HG02763 (cell line): ENCODE data around the gene CCNO.
A peak's percentile ranks its signal among the peaks of the same experiment; 100 is the strongest.

Experiments used
- ATAC-seq: cut with Tn5 transposase; IDR thresholded peaks from one replicate; pipeline ENCODE4 v1.9.1; 2021; ENCODE audit warnings: mild to moderate bottlenecking, moderate library complexity; ENCODE audit not compliant: unreplicated experiment

The CCNO gene

GRCh38 chr5:55232985-55233928, at the start of gene CCNO:
Gene CCNO, minus strand, starts transcription at chr5:55233608. Its CDS starts 85 bp downstream, at chr5:55233523.
- peak; percentile 48 for ATAC-seq

DNA sequence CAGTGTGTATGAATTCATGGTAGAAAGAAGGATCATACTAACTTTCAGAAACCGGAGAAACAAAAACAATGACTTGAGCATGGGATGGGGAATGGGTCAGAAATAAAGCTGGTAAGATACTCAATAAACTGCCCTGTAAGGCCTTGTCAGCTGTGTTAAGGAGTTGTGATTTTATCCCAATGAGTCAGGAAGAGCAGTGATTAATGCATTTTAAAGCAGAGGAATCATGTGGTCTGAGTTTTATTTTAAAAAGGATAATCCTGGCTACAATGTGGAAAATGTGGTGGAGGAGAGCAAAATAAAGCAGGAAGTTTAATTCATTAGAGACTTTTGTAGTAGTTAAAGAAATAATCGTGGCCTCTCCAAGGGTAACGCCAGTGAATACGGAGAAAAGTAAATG, 45.4 kb upstream of the CCNO start:
- no peak for ATAC-seq

DNA sequence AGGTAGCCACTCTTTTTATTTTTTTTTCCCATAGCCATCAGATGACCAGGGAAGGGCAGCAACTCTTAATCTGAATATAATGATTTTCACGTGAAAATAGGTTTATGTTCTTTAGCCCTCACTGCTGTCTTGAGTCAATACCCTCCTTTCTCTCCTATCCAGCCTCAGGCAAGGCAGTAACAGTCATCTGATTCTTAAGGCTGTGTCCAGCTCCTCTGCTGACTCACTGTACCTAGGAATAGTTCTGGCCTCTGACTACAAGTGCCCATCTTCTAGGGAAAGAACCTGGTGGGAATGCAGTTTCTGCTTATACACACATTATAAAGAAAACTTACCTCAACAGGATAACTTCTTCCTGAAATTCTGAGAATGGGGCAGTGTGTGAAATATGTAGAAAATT, 43.4 kb upstream of the CCNO start:
- no peak for ATAC-seq

- ATAC-seq, result no peak
Measured at GRCh38 chr5:55258339-55258738, 24.9 kb upstream of the CCNO start.

DNA sequence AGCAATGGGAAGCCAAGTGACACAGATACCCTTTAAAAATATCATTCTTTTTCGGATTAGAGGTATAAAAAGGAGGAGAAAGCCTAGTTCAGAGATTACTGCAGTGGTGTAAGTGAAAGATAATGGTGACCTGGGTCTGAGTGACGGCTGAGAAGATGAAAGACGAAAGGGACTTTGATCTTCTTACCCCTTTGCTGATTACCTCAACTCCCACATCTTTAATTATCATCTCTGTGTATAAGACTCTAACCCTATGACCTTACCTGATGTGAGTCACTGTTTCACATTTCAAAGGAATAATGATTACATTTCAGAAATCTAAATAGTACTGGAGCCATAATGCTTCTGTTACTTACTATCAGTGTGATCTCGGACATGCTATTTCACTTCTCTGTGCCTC, 21.4 kb upstream of the CCNO start:
- no peak for ATAC-seq

DNA sequence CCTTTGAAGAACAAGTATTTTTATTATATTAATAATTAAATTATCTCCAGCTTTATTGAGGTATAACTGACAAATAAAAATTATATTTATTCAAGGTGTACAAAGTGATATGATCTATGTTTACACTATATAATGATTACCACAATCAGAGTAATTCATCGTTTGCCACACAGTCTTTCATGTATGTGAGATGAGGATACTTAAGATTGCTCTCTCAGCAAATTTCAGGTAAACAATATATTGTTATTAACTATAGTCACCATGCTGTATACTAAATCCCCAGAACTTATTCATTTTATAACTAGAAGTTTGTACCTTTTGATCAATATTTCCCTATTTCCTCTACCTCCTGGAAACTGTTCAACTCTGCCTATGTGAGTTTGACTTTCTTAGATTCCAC, 16.7 kb upstream of the CCNO start:
- ATAC-seq, result no peak

- no peak for ATAC-seq
Measured at GRCh38 chr5:55241746-55242145, 8.3 kb upstream of the CCNO start.

DNA sequence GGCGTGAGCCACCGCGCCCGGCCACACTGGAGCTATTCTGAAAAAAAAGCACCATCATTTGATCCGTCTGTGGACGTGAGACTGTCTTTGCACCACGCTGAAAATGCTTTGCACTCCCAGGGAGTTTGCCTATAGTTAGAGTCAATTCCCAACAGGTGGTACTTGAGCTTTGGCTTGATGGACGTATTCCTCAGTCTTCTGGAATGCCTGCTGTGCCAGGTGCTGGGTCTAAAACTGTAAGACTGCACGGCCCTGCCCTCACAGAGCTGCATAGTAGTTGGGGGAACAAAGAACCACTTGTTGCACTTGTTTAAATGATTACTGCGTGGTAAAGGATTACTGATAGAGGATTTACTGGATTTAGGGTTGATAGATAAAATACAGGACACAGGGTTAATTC, 3.4 kb upstream of the CCNO start:
- ATAC-seq, result no peak

- no peak for ATAC-seq
Measured at GRCh38 chr5:55234121-55234700, 803 bp upstream of the CCNO start.

- peak; percentile 11 for ATAC-seq
Measured at GRCh38 chr5:55232271-55232984, 980 bp downstream of the CCNO start.

- ATAC-seq, result no peak
Measured at GRCh38 chr5:55231919-55232270, 1.5 kb downstream of the CCNO start.

GRCh38 chr5:55231029-55231918, 2.1 kb downstream of the CCNO start:
- no peak for ATAC-seq

DNA sequence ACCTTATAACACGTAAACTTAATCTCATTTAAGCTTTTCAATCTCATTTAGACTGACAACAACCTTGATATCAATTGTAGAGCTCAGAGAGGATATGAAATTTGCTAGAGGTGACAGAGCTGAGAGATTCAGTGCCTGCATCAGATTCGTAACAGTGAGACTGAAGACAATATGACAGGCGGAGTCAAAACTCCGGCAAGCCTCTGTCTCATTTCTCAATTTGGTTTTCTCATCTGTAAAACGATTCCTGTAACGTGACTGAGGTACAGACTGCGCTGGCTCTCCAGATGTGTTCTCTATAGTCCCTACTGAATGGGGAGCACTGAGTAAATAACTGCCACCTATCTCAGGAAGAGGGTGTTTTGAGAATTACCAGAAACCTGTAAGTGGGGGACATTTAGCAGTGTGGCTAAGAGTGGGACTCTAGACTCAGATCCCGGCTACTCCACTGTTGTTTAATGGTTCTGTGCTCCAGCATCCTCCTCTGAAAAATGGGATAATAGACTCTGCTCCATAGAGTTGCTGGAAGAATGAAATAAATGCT, 3.2 kb downstream of the CCNO start:
- ATAC-seq, result no peak

DNA sequence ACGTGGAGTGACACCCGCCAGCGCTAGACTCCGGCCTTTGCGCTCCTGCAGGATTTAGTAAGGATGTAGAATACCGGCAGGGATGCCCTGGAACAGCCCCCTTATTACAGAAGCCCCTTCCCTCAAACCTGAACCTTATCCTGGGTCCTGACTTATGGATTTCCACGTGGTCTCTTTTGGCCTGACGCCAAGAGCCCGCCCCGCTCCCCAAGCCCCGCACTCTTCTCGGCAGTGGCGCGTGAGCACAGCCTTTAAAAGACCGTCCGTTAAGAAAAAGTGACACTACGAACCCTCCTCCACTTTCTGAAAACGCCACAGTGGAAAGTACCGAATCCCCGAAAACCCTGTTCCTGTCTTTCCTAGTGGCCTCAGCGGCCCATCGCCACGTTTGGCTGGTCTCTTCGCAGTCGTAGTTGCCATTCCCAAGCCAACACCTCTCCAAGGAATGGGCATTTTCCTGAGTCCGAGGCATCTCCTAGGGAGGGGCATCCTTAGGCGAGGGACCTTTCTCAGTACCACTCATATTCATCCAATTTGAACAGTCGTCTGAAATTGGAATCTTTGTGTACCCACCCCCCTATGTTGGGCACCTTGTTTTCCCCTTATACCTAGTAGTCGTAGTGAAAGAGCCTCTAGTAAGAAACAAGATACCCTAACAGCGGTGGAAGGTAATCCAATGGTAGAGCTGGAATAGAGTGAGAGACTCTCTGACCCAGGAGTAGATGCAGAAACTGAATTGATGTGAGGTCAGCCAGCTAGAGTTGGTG, 5.6 kb downstream of the CCNO start:
- no peak for ATAC-seq

DNA sequence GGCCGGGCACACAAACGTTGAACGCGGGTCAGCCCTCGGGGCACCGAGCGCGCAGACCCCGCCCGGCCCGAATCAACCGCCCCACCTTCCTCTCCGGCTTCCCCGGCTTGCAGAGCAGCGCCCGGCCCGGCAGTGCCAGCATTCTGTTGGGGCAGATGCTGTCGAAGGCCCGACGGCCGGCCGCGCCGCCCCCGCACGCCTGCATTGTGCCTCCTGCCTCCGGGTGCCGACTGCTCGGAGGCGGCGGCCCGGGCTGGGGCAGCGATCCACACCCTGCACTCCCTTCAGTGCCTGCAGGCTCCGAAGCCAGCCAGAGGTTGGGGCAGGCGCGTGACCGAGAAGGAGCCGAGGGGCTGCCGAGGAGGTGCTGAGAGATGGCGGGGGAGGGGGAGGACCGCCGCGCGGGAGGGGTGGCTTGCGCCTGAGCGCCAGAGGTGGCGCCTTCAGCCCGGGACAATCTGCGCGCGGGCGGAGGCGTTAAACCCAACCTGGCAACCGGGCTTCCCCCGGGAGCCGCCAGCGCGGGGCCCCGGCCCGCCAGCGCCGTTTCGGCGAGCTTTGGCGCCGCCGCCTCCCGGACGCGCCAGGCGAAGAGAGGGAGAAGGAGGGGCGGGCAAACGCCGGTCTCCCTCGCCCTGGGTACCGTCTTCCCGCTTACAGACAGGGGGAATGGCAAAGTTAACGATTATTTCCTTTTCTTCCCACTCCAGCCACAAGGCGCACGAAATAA, 6.3 kb downstream of the CCNO start, which contains the start of gene MCIDAS:
Gene MCIDAS, minus strand, starts transcription at position 382 of the 730 bp plus-strand sequence. Its CDS starts 177 bp downstream, at position 205.
- peak; percentile 36 for ATAC-seq

GRCh38 chr5:55226027-55226933, 7.1 kb downstream of the CCNO start:
- peak; percentile 41 for ATAC-seq

DNA sequence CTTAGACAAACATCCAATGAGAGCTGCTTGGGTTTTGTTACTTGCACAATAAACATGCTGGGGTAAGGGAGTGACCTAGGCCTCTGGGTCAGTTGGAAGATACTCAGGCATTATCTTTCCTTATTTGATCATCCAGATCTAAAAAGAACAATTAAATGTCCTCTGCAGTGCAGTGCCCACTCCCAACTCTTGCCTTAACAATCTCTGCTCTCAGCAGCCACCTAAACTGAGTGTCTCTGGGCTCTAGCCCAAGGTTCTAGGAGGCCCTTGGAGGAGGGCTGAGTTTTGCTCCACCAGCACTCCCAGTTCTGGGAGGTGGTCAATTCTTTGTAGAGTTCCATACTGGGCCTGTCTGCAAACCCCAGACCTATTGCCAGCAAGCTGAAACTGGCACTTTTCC, 8.1 kb downstream of the CCNO start:
- no peak for ATAC-seq

- ATAC-seq, result no peak
Measured at GRCh38 chr5:55223812-55224240, 9.6 kb downstream of the CCNO start.
